DOHH2 (cell line): ENCODE data around the gene IFNL4.

Source experiments
- H3F3A ChIP-seq: fragments of 200-600 bp; sonication (generic), shearing (Covaris generic); 2 replicates; pipeline ENCODE4 v1.6.0; 2016; ENCODE audit warnings: antibody characterized with exemption, mild to moderate bottlenecking; ENCODE audit not compliant: control insufficient read depth, insufficient read depth
- H3K27ac ChIP-seq: fragments of 200-600 bp; sonication (generic); 2 replicates; pipeline ENCODE4 v1.5.1; 2014; ENCODE audit warnings: low read depth, mild to moderate bottlenecking, low read length, moderate library complexity
- H3K27me3 ChIP-seq: fragments of 200-600 bp; sonication (generic); 2 replicates; pipeline ENCODE4 v1.6.1; 2014; ENCODE audit warnings: mild to moderate bottlenecking, low read length, mixed read lengths; ENCODE audit not compliant: control insufficient read depth
- H3K36me3 ChIP-seq: fragments of 200-600 bp; sonication (generic); 2 replicates; pipeline ENCODE4 v1.6.1; 2014; ENCODE audit warnings: mild to moderate bottlenecking, low read length, moderate library complexity, mixed read lengths; ENCODE audit not compliant: control insufficient read depth
- H3K4me1 ChIP-seq: fragments of 200-600 bp; sonication (generic); 2 replicates; pipeline ENCODE4 v1.6.1; 2014; ENCODE audit warnings: mild to moderate bottlenecking, low read length, mixed read lengths; ENCODE audit not compliant: control insufficient read depth
- H3K4me2 ChIP-seq: fragments of 200-600 bp; sonication (generic); 2 replicates; pipeline ENCODE4 v1.6.0; 2014; ENCODE audit warnings: mild to moderate bottlenecking, low read length, moderate library complexity
- H3K4me3 ChIP-seq: fragments of 200-600 bp; sonication (generic); 2 replicates; pipeline ENCODE4 v1.5.1; 2014; ENCODE audit warnings: mild to moderate bottlenecking, low read length, mixed read lengths
- H3K79me2 ChIP-seq: fragments of 200-600 bp; sonication (generic); 2 replicates; pipeline ENCODE4 v1.6.1; 2014; ENCODE audit warnings: mild to moderate bottlenecking, low read length, mixed read lengths; ENCODE audit not compliant: control insufficient read depth
- H3K9me2 ChIP-seq: fragments of 200-600 bp; sonication (generic); replicated peaks from 2 replicates; pipeline ENCODE4 v1.6.1; 2014; ENCODE audit warnings: mild to moderate bottlenecking, low read length, mixed read lengths; ENCODE audit not compliant: control insufficient read depth
- H3K9me3 ChIP-seq: fragments of 200-600 bp; sonication (generic); 2 replicates; pipeline ENCODE4 v1.6.1; 2014; ENCODE audit warnings: antibody characterized with exemption, low read length, mixed read lengths; ENCODE audit not compliant: control insufficient read depth, insufficient read depth
- H4K20me1 ChIP-seq: fragments of 200-600 bp; sonication (generic); 2 replicates; pipeline ENCODE4 v1.6.0; 2014; ENCODE audit warnings: low read depth, mild to moderate bottlenecking, antibody characterized with exemption, low read length, moderate library complexity; ENCODE audit not compliant: control insufficient read depth, insufficient read depth
- EZH2phosphoT487 ChIP-seq: fragments of 200-600 bp; sonication (generic); IDR thresholded peaks from 2 replicates; pipeline ENCODE4 v1.6.1; 2017; ENCODE audit warnings: borderline replicate concordance, mild to moderate bottlenecking, antibody characterized with exemption, low read length, moderate library complexity, mixed read lengths
- TF ChIP-seq, protein P1 (sequence below): fragments of 200-600 bp; sonication (generic); IDR thresholded peaks from one replicate; pipeline ENCODE4 v1.5.1; 2014; ENCODE audit warnings: antibody characterized with exemption, mild to moderate bottlenecking, low read depth, low read length; ENCODE audit not compliant: poor library complexity, severe bottlenecking

Gene IFNL4

DNA sequence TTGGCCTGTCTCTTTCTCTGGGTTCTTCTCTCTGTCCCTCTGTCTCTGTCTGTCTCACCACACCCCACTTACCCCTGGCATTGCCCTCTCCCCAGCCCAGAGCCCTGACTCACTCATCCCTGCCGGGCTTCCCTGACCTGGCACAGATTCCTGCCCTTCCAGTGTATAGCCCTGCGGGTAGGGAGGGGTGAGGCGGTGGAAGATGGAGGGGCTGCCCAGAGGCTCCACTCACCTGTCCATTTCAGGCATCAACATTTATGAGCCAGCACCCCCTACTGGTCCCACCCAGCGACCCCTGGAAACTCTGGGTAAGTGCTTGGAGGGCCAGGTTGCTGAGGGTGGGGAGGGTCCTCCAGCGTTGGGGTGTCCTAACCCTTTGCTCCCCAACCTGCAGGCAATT is 50.8 kb downstream of the IFNL4 start:
- Histone ChIP-seq H3K9me2 (no peaks in the 10 kb centered on the region), H3F3A (no peaks in the 10 kb centered on the region), H3K27ac (no peak overlapping the region), H3K27me3 (peaks cover 7% of the 10 kb centered on the region), H3K4me1 (no peaks in the 10 kb centered on the region), H3K79me2 (no peaks in the 10 kb centered on the region), H4K20me1 (no peaks in the 10 kb centered on the region), H3K4me2 (no peak overlapping the region), H3K9me3 (no peaks in the 10 kb centered on the region), H3K4me3 (no peak overlapping the region), H3K36me3 (no peaks in the 10 kb centered on the region)
- TF ChIP-seq, protein P1, sequence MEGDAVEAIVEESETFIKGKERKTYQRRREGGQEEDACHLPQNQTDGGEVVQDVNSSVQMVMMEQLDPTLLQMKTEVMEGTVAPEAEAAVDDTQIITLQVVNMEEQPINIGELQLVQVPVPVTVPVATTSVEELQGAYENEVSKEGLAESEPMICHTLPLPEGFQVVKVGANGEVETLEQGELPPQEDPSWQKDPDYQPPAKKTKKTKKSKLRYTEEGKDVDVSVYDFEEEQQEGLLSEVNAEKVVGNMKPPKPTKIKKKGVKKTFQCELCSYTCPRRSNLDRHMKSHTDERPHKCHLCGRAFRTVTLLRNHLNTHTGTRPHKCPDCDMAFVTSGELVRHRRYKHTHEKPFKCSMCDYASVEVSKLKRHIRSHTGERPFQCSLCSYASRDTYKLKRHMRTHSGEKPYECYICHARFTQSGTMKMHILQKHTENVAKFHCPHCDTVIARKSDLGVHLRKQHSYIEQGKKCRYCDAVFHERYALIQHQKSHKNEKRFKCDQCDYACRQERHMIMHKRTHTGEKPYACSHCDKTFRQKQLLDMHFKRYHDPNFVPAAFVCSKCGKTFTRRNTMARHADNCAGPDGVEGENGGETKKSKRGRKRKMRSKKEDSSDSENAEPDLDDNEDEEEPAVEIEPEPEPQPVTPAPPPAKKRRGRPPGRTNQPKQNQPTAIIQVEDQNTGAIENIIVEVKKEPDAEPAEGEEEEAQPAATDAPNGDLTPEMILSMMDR: no peak
- TF ChIP-seq EZH2phosphoT487: no peak

DNA sequence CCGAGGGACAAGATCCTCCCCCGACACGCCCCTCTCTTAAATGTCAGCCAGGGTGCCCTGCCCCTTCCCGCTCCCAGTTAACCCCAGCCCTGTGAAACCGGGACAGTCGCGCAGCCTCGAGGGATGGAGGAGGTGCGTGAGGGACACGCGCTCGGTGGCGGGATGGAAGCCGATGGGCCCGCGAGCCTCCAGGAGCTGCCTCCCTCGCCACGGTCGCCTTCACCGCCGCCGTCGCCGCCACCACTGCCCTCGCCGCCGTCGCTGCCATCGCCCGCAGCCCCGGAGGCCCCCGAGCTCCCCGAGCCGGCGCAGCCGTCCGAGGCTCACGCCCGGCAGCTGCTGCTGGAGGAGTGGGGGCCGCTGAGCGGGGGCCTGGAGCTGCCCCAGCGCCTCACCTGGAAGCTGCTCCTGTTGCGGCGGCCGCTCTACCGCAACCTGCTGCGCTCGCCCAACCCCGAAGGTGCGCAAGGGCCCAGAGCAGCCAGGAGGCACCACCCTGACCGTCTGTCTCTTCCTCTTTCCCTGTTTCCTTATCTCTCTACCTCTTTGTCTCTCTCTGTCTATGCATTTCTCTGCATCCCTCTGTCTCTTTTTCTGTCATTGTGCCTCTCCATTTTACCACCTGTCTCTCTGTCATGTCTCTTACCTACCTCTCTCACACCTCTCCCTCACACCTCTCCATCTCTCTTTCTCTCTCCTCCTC is 51.6 kb downstream of the IFNL4 start, which contains the start of gene NCCRP1:
TSS of gene NCCRP1 (plus strand) at position 105 of the 703 bp plus-strand sequence. CDS start at position 124, 19 bp downstream.
- no peaks in the 10 kb centered on the region for H3K4me1 ChIP-seq
- TF ChIP-seq, protein P1: no peak
- no peak within 1 kb of the TSS for H3K4me3 ChIP-seq
- H3K9me3 ChIP-seq: no peaks in the 10 kb centered on the region
- H3F3A ChIP-seq: no peaks in the 10 kb centered on the region
- peaks cover 7% of the 10 kb centered on the region for H3K27me3 ChIP-seq
- no peaks in the 10 kb centered on the region for H3K36me3 ChIP-seq
- no peaks in the 10 kb centered on the region for H4K20me1 ChIP-seq
- H3K4me2 ChIP-seq: no peak within 1 kb of the TSS
- no peaks in the 10 kb centered on the region for H3K79me2 ChIP-seq
- no peaks in the 10 kb centered on the region for H3K9me2 ChIP-seq
- no peak within 1 kb of the TSS for H3K27ac ChIP-seq

DNA sequence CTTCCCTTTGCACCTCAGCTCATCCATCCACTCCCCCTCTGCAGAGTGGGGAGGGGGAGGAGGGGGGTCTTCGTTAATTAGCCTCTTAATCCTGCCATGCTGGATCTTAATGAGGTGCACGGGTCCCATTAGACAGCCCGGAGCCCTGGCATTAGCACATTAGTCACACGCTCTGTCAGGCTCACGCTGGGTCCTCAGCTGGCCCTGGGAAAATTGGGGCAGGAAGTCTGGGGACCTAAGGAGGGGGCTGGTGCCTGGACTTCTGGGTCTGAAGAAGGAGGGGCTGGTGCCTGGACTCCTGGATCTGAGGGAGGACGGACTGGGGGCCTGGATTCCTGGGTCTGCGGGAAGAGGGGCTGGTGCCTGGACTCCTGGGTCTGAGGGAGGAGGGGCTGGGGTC is 52.3 kb downstream of the IFNL4 start:
- H3K4me2 ChIP-seq: no peak overlapping the region
- no peaks in the 10 kb centered on the region for H3K9me2 ChIP-seq
- H3K36me3 ChIP-seq: no peaks in the 10 kb centered on the region
- no peaks in the 10 kb centered on the region for H3F3A ChIP-seq
- H4K20me1 ChIP-seq: no peaks in the 10 kb centered on the region
- TF ChIP-seq, protein P1: no peak
- no peak for TF ChIP-seq EZH2phosphoT487
- H3K79me2 ChIP-seq: no peaks in the 10 kb centered on the region
- H3K27me3 ChIP-seq: peaks cover 7% of the 10 kb centered on the region
- H3K4me1 ChIP-seq: no peaks in the 10 kb centered on the region
- H3K4me3 ChIP-seq: no peak overlapping the region
- no peak overlapping the region for H3K27ac ChIP-seq
- no peaks in the 10 kb centered on the region for H3K9me3 ChIP-seq
